Type B pancreatic cell (in vitro differentiated cells): ENCODE results near the gene RHCE. TPM values are rescaled to one million over a fixed set of nuclear protein-coding genes. Genes with fewer than 3 reads are reported as not detected.
"Not testable (repeated sequence)": the region's sequence is repeated elsewhere in the genome, so short reads cannot be mapped to it uniquely, and the experiment has no call there.

Source experiments
- DNase-seq: peaks from one replicate; pipeline ENCODE4 v3.0.0; 2021; ENCODE audit warnings: mixed read lengths; ENCODE audit not compliant: unreplicated experiment; ENCODE audit errors: extremely low spot score
- H3K27ac Mint-ChIP-seq: 2 replicates; pipeline ENCODE4 v1.8.0; 2021; ENCODE audit warnings: mild to moderate bottlenecking, mixed read lengths
- H3K27me3 Mint-ChIP-seq: 2 replicates; pipeline ENCODE4 v1.8.0; 2021; ENCODE audit warnings: mixed read lengths
- H3K36me3 Mint-ChIP-seq: 2 replicates; pipeline ENCODE4 v1.8.0; 2021; ENCODE audit warnings: mixed read lengths
- H3K4me1 Mint-ChIP-seq: one replicate; pipeline ENCODE4 v1.8.0; 2021; ENCODE audit warnings: mixed read lengths; ENCODE audit not compliant: unreplicated experiment
- H3K4me3 Mint-ChIP-seq: 2 replicates; pipeline ENCODE4 v1.8.0; 2021; ENCODE audit warnings: mild to moderate bottlenecking, mixed read lengths
- H3K9me3 Mint-ChIP-seq: 2 replicates; pipeline ENCODE4 v1.8.0; 2021; ENCODE audit warnings: mixed read lengths
- total RNA-seq: library from RNA; stranded (reverse); gene quantifications from 2 replicates; pipeline ENCODE4 v1.2.1, GENCODE V29; 2021; ENCODE audit warnings: low replicate concordance
- TF ChIP-seq, protein P1 (sequence below): fragments of 200-600 bp; sonication (generic); conservative IDR thresholded peaks from 2 replicates; pipeline ENCODE4 v1.5.0; 2021; ENCODE audit warnings: antibody characterized with exemption, mild to moderate bottlenecking

RHCE gene
- total RNA-seq, 1 donor from 2014 or later = 0.39 TPM

DNA sequence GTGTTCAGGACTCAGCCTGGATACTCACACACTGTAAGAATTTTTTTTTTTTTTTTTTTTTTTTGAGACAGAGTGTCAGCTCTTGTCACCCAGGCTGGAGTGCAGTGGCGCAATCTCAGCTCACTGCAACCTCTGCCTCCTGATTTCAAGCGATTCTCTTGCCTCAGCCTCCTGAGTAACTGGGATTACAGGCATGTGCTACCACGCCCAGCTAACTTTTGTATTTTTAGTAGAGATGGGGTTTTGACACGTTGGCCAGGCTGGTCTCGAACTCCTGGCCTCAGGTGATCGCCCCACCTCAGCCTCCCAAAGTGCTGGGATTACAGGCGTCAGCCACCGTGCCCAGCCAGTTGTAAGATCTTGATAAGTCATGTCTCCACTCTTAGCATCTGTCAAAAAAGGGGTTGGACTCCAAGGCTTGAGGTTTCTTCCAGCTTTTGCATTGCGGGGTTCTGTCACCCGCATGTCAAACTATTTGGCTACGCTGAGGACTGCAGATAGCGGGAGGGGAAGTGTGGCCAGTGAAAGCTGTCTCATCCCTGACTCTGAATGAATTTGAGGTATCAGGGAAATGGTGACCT lies 50.8 kb downstream of the RHCE start:
- not testable (repeated sequence) for H3K27me3 Mint-ChIP-seq, H3K9me3 Mint-ChIP-seq, H3K27ac Mint-ChIP-seq, H3K4me1 Mint-ChIP-seq, H3K36me3 Mint-ChIP-seq, H3K4me3 Mint-ChIP-seq
- DNase-seq = peak; percentile 25

DNA sequence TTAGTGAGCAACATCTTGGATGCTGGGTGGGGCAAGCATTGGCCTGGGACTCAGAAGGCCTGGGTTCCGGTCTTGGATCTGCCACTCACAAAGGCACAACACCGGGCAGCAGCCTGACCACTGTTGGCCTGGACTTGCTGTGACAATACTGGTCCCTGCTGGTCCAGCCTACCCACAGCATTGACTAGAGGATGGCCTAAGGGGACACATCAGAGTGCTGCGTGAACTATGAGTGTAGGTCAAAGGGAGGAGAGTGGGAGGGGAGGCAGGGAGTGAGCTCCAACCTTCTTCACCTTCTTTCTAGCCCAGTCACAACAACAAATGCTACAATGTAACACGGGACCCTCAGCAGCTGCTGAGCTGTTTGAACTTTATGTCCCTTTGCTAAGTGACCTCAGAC lies 51.4 kb downstream of the RHCE start:
- Mint-ChIP-seq H3K4me3 (no peak overlapping the region), H3K9me3 (no peaks in the 10 kb centered on the region), H3K27ac (no peak overlapping the region), H3K4me1 (no peaks in the 10 kb centered on the region), H3K27me3 (no peaks in the 10 kb centered on the region), H3K36me3 (no peaks in the 10 kb centered on the region)
- TF ChIP-seq, protein P1, sequence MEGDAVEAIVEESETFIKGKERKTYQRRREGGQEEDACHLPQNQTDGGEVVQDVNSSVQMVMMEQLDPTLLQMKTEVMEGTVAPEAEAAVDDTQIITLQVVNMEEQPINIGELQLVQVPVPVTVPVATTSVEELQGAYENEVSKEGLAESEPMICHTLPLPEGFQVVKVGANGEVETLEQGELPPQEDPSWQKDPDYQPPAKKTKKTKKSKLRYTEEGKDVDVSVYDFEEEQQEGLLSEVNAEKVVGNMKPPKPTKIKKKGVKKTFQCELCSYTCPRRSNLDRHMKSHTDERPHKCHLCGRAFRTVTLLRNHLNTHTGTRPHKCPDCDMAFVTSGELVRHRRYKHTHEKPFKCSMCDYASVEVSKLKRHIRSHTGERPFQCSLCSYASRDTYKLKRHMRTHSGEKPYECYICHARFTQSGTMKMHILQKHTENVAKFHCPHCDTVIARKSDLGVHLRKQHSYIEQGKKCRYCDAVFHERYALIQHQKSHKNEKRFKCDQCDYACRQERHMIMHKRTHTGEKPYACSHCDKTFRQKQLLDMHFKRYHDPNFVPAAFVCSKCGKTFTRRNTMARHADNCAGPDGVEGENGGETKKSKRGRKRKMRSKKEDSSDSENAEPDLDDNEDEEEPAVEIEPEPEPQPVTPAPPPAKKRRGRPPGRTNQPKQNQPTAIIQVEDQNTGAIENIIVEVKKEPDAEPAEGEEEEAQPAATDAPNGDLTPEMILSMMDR = no peak
- peak; percentile 43 for DNase-seq

DNA sequence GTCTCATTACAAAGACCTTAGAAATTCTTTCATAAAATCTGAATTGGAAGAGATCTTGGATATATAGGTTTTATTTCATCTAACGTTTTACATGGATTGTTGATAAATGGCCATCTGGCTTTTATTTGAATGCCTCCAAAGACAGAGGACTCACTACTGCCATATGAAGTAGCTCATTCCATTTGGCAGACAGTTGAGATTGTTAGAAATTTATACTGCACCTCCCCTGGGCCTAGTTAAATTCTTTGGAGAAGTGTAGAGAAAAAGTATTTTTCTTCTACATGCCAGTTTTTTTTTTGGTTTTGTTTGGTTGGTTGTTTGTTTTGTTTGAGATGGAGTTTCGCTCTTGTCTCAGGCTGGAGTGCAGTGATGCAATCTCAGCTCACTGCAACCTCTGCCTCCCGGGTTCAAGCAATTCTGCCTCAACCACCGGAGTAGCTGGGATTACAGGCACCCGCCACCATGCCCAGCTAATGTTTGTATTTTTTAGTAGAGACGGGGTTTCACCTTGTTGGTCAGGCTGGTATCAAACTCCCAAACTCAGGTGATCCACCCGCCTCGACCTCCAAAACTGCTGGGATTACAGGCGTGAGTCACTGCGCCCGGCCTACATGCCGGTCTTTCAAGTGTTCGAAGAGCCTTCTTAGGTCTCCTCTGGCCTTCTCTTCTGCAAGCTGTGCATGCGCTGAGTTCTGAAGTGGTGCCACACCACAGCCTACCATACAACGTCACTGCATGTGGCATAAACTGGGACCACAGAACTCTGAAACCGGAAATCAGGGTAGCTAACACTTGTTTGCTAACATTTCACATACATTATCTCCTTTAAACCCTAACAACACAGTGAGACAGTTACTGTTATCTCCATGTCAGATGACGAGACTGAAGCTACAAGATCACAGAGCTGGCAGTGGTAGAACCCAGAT lies 57.7 kb downstream of the RHCE start:
- H3K9me3 Mint-ChIP-seq, H3K4me3 Mint-ChIP-seq, DNase-seq, H3K27me3 Mint-ChIP-seq, H3K4me1 Mint-ChIP-seq, H3K27ac Mint-ChIP-seq: not testable (repeated sequence)
- H3K36me3 Mint-ChIP-seq = peaks cover 18% of the 10 kb centered on the region

DNA sequence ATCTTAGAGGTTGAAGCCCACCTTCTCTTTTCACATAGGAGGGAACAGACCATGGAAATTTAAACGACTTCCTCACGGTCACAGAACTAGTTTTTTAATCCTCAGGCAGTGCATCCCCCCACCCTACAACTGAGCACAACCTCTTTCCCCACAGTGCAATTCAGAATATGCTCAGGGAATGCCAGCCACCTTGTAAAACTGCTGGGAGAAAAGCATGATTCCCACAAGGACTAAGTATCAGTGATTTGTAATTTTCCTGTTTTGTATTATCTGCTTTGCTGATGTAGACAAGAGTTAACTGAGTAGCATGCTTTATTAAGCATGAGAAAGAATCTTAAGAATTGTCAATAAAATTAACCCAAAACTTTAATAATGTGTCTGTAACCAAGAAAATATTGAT lies 58.7 kb downstream of the RHCE start:
- Mint-ChIP-seq H3K27ac (no peak overlapping the region), H3K9me3 (no peaks in the 10 kb centered on the region), H3K36me3 (peaks cover 18% of the 10 kb centered on the region), H3K4me3 (no peak overlapping the region), H3K4me1 (no peaks in the 10 kb centered on the region), H3K27me3 (no peaks in the 10 kb centered on the region)
- DNase-seq = no peak
- TF ChIP-seq, protein P1 = no peak

DNA sequence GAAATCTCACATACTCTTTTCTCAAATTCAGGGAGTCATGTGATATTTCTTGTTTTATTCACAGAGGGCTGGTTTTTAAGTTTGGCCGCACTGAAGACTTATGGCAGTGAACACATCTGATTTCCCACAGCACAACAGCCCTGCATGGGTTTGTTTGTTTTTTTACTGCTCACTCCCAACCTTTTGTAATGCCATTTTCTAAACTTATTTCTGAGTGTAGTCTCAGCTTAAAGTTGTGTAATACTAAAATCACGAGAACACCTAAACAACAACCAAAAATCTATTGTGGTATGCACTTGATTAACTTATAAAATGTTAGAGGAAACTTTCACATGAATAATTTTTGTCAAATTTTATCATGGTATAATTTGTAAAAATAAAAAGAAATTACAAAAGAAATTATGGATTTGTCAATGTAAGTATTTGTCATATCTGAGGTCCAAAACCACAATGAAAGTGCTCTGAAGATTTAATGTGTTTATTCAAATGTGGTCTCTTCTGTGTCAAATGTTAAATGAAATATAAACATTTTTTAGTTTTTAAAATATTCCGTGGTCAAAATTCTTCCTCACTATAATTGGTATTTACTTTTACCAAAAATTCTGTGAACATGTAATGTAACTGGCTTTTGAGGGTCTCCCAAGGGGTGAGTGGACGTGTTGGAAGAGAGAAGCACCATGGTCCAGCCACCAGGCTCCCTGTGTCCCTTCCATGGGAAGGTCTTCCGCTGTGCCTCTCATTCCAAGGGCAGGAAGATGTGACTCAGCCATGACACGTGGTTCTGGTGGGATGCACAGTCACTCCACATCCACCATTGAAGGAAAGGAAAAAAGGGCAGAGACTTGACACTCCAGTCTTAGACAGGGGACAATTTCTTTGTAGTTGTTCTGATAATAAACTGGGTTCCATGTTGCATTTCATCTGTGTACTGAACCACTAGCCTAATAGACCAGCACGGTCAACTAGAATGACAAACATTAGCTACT lies 59.7 kb downstream of the RHCE start:
- TF ChIP-seq, protein P1 = no peak
- H3K27me3 Mint-ChIP-seq = no peaks in the 10 kb centered on the region
- no peak for DNase-seq
- no peak overlapping the region for H3K4me3 Mint-ChIP-seq
- no peaks in the 10 kb centered on the region for H3K9me3 Mint-ChIP-seq
- peaks cover 24% of the 10 kb centered on the region for H3K36me3 Mint-ChIP-seq
- peak overlapping the region; percentile 57 for H3K27ac Mint-ChIP-seq
- H3K4me1 Mint-ChIP-seq = no peaks in the 10 kb centered on the region

DNA sequence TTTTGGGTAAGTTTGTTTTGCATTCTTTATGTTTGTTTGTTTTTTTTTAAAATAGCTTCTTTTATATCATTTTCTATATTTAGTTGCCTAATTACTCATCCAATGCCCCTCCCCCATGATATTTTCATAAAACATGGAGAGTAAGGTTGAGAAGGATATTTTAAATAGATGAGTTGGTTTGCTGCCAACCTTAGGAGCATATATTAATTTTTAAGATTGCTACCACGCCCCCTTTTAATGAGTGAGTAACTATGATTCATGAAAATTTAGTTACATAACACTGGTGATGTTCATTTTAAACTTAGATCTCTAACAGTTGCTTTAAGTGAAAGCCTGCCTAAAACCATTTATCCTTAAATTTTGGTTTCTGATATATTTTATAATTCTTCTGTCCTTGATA lies 63.8 kb downstream of the RHCE start:
- Mint-ChIP-seq H3K27me3 (no peaks in the 10 kb centered on the region), H3K4me1 (no peaks in the 10 kb centered on the region), H3K27ac (no peak overlapping the region), H3K4me3 (no peak overlapping the region), H3K36me3 (peaks cover 30% of the 10 kb centered on the region), H3K9me3 (no peaks in the 10 kb centered on the region)
- no peak for DNase-seq
- TF ChIP-seq, protein P1 = no peak
